ENCODE measurements around the gene DCUN1D1. TPM values are rescaled to one million over a fixed set of nuclear protein-coding genes. Genes with fewer than 3 reads are reported as not detected.

The DCUN1D1 gene
- total RNA-seq, 1 experiment from 2014 or later = 99.3 TPM

GRCh38 chr3:182914341-182914740 is 66.0 kb downstream of the DCUN1D1 start:
- Mint-ChIP-seq H3K4me3 (ENCODE audit: low read depth, unreplicated experiment) (no peak overlapping the region), H3K27ac (ENCODE audit: unreplicated experiment) (no peak overlapping the region), H3K27me3 (ENCODE audit: unreplicated experiment) (no peaks in the 10 kb centered on the region), H3K9me3 (ENCODE audit: low read depth, unreplicated experiment) (no peaks in the 10 kb centered on the region), H3K36me3 (ENCODE audit: insufficient read depth, unreplicated experiment) (no peaks in the 10 kb centered on the region), H3K4me1 (ENCODE audit: low read depth, unreplicated experiment) (no peaks in the 10 kb centered on the region)
- CTCF ChIA-PET = no interaction called here
- intact Hi-C loops (cut with micrococcal nuclease; ENCODE audit: unreplicated experiment) = no loop called here
- DNase-seq = no peak
- no TSS peak for BruUV-seq (replicated peaks)
- no peak for TF ChIP-seq CTCF (IDR thresholded peaks at IDR 0.05; ENCODE audit: unreplicated experiment)

- H3K27me3 Mint-ChIP-seq (ENCODE audit: unreplicated experiment) = no peaks in the 10 kb centered on the region
- no peak for TF ChIP-seq CTCF (IDR thresholded peaks at IDR 0.05; ENCODE audit: unreplicated experiment)
- no peaks in the 10 kb centered on the region for H3K4me1 Mint-ChIP-seq (ENCODE audit: low read depth, unreplicated experiment)
- H3K9me3 Mint-ChIP-seq (ENCODE audit: low read depth, unreplicated experiment) = no peaks in the 10 kb centered on the region
- no peak overlapping the region for H3K27ac Mint-ChIP-seq (ENCODE audit: unreplicated experiment)
- H3K36me3 Mint-ChIP-seq (ENCODE audit: insufficient read depth, unreplicated experiment) = no peaks in the 10 kb centered on the region
- CTCF ChIA-PET = no interaction called here
- no peak overlapping the region for H3K4me3 Mint-ChIP-seq (ENCODE audit: low read depth, unreplicated experiment)
- no TSS peak for BruUV-seq (replicated peaks)
- no peak for DNase-seq
- intact Hi-C loops (cut with micrococcal nuclease; ENCODE audit: unreplicated experiment) = no loop called here
These were observed 66.4 kb downstream of the DCUN1D1 start for GRCh38 chr3:182913889-182914288.

GRCh38 chr3:182912474-182912873 is 67.9 kb downstream of the DCUN1D1 start:
- intact Hi-C loops (cut with micrococcal nuclease; ENCODE audit: unreplicated experiment) = no loop called here
- H3K27ac Mint-ChIP-seq (ENCODE audit: unreplicated experiment) = no peak overlapping the region
- no peaks in the 10 kb centered on the region for H3K9me3 Mint-ChIP-seq (ENCODE audit: low read depth, unreplicated experiment)

GRCh38 chr3:182911782-182912111 is 68.6 kb downstream of the DCUN1D1 start:
- Mint-ChIP-seq H3K4me3 (ENCODE audit: low read depth, unreplicated experiment) (no peak overlapping the region), H3K9me3 (ENCODE audit: low read depth, unreplicated experiment) (no peaks in the 10 kb centered on the region), H3K4me1 (ENCODE audit: low read depth, unreplicated experiment) (no peaks in the 10 kb centered on the region), H3K27ac (ENCODE audit: unreplicated experiment) (peak overlapping the region; percentile 1), H3K27me3 (ENCODE audit: unreplicated experiment) (no peaks in the 10 kb centered on the region), H3K36me3 (ENCODE audit: insufficient read depth, unreplicated experiment) (no peaks in the 10 kb centered on the region)
- intact Hi-C loops (cut with micrococcal nuclease; ENCODE audit: unreplicated experiment) = no loop called here
- DNase-seq = no peak
- no TSS peak for BruUV-seq (replicated peaks)
- no peak for TF ChIP-seq CTCF (IDR thresholded peaks at IDR 0.05; ENCODE audit: unreplicated experiment)
- CTCF ChIA-PET = no interaction called here

More at GRCh38 chr3:182912474-182912873, 67.9 kb downstream of the DCUN1D1 start:
- no peaks in the 10 kb centered on the region for H3K4me1 Mint-ChIP-seq (ENCODE audit: low read depth, unreplicated experiment)
- CTCF ChIA-PET = interaction anchor here (0.6 kb wide), 1 partner anchor 162 kb away, joined by 3 read pairs; no protein-coding TSS in a partner anchor
- H3K36me3 Mint-ChIP-seq (ENCODE audit: insufficient read depth, unreplicated experiment) = no peaks in the 10 kb centered on the region
- BruUV-seq (replicated peaks) = no TSS peak
- no peak for DNase-seq
- no peak for TF ChIP-seq CTCF (IDR thresholded peaks at IDR 0.05; ENCODE audit: unreplicated experiment)
- no peak overlapping the region for H3K4me3 Mint-ChIP-seq (ENCODE audit: low read depth, unreplicated experiment)
- no peaks in the 10 kb centered on the region for H3K27me3 Mint-ChIP-seq (ENCODE audit: unreplicated experiment)
